Ectodermal cell (in vitro differentiated cells): ENCODE results near the gene PCYOX1L.
"Not testable (repeated sequence)": the region's sequence is repeated elsewhere in the genome, so short reads cannot be mapped to it uniquely, and the experiment has no call there.

ENCODE experiments used
- H3K27ac ChIP-seq: 2 replicates; pipeline ENCODE4 v1.7.0; 2013; ENCODE audit warnings: mild to moderate bottlenecking, low read depth, low read length; ENCODE audit not compliant: insufficient read depth, poor library complexity, severe bottlenecking
- H3K27me3 ChIP-seq: 2 replicates; pipeline ENCODE4 v1.7.0; 2013; ENCODE audit warnings: mild to moderate bottlenecking, low read length; ENCODE audit not compliant: insufficient read depth, control insufficient read depth, poor library complexity, severe bottlenecking
- H3K36me3 ChIP-seq: one replicate; pipeline ENCODE4 v1.7.0; 2013; ENCODE audit warnings: low read length; ENCODE audit not compliant: control insufficient read depth, insufficient read depth
- H3K4me1 ChIP-seq: one replicate; pipeline ENCODE4 v1.7.0; 2013; ENCODE audit warnings: low read length; ENCODE audit not compliant: control insufficient read depth, insufficient read depth
- H3K4me3 ChIP-seq: 2 replicates; pipeline ENCODE4 v1.7.0; 2013; ENCODE audit warnings: low read depth, low read length, control low read depth; ENCODE audit not compliant: insufficient read depth
- H3K9me3 ChIP-seq: 2 replicates; pipeline ENCODE4 v1.7.0; 2013; ENCODE audit warnings: mild to moderate bottlenecking, low read length, moderate library complexity; ENCODE audit not compliant: control insufficient read depth
- WGBS, 2 experiments: methylation state at CpG; one replicate each; pipeline ENCODE4 v1.1.7; 2013; ENCODE audit warnings: missing lambda C conversion rate in 2 of 2; 5-methylcytosine and 5-hydroxymethylcytosine counted together

The PCYOX1L gene

DNA sequence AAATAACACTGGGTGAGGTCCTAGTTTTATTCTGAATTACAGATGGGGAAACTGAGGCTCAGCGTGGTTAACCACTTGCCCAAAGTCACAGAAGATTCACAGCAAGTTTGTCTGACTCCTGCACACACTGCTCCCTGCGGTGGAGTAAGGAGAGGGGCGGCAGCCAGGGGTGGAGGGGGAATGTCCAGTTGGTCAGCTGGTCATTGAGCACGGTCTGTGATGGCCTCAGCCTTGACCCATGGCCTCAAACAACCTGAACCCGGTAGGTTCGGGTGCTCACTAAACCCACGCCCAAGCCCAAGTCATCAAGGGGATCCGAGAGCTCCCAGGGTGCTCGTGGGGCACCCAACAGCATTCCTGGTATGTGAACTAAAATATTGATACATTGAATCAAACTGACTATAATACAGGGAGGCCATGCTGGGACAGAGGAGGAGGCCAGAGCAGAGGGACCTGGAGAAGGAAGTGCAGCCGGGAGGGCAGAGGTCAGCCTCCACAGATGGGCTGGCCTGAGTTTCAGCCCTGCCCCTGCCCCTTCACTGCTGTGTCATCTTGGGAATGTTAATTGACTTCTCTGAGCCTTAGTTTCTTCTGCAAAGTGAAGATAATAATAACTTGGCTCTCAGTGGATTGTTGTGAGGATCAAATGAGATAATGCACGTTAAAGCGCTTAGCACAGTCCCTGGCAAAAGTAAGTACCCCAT, 24.8 kb downstream of the PCYOX1L start:
- no peaks in the 10 kb centered on the region for H3K9me3 ChIP-seq
- 93% methylated on average over 10 to 12 of the region's 12 CpGs for WGBS, 2 experiments

DNA sequence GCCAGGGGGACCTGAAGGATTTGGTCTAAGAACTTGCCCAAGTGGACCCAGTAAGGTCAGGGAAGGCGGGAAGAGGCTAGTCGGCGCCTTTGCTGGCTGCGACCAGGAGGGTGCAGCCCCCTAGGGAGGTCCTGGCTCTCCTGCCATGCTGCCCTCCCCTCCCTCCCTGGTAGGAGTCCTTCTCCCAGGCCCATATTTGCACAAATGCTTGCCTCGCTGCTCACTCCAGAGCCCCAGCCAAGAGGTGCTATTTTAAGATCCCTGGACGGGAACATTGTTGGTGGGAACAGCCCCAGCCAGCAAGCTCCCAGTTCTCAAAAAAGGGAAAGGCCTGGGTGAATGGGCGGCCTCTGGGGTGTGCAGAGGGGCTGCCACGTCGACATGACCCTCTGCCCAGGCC, 25.6 kb downstream of the PCYOX1L start:
- Histone ChIP-seq H3K27ac (no peak overlapping the region), H3K4me1 (peaks cover 7% of the 10 kb centered on the region), H3K9me3 (no peaks in the 10 kb centered on the region), H3K4me3 (no peak overlapping the region), H3K36me3 (no peaks in the 10 kb centered on the region), H3K27me3 (no peaks in the 10 kb centered on the region)
- WGBS, 2 experiments = 91 to 95% methylated on average over 9 of the region's 9 CpGs

More for the DNA sequence above, 24.8 kb downstream of the PCYOX1L start:
- Histone ChIP-seq H3K36me3 (no peaks in the 10 kb centered on the region), H3K27me3 (no peaks in the 10 kb centered on the region), H3K4me3 (no peak overlapping the region), H3K27ac (no peak overlapping the region), H3K4me1 (peaks cover 7% of the 10 kb centered on the region)

DNA sequence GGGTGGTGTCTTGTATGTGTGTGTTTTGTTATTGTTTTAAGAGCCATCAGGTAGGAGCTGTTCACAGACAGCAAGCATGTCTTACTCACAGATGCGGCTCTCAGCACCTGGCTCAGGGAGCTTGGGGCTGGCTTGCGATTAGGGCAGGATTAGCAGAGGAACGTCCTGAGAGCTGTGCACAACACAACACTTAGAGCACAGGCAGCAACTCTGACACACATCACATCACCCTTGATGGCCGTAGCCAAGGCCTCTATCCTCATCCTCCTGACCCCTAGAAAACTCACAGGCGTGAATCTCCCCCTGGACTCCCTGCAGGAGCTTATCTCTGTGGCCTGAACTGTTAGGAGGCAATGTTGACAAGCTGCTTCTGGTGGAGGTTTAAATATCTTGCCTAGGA, 28.3 kb downstream of the PCYOX1L start:
- no peaks in the 10 kb centered on the region for H3K9me3 ChIP-seq
- no peak overlapping the region for H3K27ac ChIP-seq
- WGBS, 2 experiments = 84 to 90% methylated on average over 5 of the region's 5 CpGs
- peaks cover 6% of the 10 kb centered on the region for H3K4me1 ChIP-seq
- H3K4me3 ChIP-seq = no peak overlapping the region
- H3K27me3 ChIP-seq = no peaks in the 10 kb centered on the region
- H3K36me3 ChIP-seq = no peaks in the 10 kb centered on the region

DNA sequence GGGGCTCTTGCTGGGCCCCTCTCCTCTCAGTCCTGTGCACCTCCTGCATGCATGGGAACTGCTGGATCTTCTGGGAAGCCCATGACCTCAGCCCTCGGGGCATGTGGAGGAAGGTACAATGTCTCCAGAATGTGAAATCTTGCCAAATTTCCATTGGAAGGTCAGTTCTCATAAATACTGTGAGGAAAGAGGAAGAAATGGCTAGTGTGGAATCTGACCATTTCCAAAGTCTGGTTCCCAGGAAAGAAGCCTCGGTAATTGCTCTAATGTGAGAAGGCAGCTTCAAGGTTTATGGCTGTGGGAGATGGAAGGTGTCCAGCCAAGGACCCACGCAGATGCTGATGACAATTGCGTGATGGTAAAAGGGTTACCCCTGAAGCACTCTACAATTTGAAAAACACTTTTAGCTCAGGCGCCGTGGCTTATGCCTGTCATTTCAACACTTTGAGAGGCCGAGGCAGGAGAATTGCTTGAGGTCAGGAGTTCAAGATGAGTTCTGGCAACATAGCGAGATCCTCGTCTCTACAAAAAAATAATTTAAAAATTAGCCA, 29.3 kb downstream of the PCYOX1L start:
- Histone ChIP-seq H3K4me3 (no peak overlapping the region), H3K9me3 (no peaks in the 10 kb centered on the region), H3K36me3 (no peaks in the 10 kb centered on the region), H3K27ac (no peak overlapping the region), H3K4me1 (no peaks in the 10 kb centered on the region), H3K27me3 (no peaks in the 10 kb centered on the region)
- 93 to 95% methylated on average over 9 of the region's 9 CpGs for WGBS, 2 experiments

DNA sequence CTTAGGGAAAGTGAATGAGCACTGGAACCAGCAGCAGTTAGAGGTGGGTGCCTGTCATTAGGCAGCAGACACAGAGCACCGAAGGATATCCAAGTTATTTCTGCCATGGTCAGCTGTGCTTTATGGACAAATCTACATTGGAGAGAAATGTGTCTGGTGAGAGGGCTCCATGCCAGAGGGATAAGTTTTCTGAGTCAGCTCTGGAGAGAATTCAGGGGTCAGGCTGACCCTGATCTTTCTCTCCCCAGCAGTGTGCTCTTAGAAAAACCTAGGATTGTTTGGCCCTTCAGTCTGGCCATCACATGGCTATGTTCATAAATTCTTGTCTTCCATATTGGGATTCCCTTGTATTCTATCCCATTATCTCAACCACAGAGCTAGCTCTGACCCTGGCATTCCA, 30.1 kb downstream of the PCYOX1L start:
- WGBS, 2 experiments = 89 to 97% methylated on average over 1 of the region's 1 CpG
- Histone ChIP-seq H3K27ac (no peak overlapping the region), H3K4me1 (no peaks in the 10 kb centered on the region), H3K36me3 (no peaks in the 10 kb centered on the region), H3K27me3 (no peaks in the 10 kb centered on the region), H3K9me3 (no peaks in the 10 kb centered on the region), H3K4me3 (no peak overlapping the region)

DNA sequence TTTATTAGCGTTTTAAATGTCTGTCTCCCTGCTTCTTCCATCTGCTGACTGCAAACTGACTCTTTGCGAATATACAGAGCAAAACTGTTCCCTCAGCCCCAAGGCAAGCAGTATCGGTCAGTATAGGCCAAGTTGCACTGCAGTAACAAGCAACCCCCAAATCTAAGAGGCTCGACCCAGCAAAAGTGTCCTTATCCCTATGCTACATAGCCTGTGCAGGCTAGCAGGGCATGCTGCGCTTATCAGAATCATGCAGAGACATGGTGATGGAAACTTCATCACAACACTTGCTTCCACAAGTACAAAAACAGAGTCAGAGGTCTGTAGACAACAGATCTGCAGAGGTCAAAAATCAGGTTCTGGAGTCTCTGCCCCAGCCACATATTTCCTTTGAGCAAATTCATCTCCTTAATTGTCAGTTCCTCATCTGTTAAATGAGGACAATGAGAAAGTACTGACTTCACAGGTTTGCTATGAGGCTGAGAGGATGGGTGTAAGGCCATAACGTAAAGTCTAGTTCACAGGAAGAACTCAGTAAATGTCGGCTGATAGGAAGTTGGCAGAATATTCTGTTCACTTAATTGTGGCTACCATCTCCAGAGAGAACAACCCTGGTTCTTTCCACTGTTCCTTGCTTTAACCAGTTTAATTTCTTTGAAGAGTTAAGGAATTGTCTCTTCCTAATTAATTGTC, 30.8 kb downstream of the PCYOX1L start:
- Histone ChIP-seq H3K9me3 (no peaks in the 10 kb centered on the region), H3K27me3 (no peaks in the 10 kb centered on the region), H3K27ac (no peak overlapping the region), H3K4me3 (no peak overlapping the region), H3K4me1 (no peaks in the 10 kb centered on the region), H3K36me3 (no peaks in the 10 kb centered on the region)
- WGBS, 2 experiments = 80 to 82% methylated on average over 7 of the region's 7 CpGs

- H3K27ac ChIP-seq = no peak overlapping the region
- no peaks in the 10 kb centered on the region for H3K27me3 ChIP-seq
- H3K36me3 ChIP-seq = no peaks in the 10 kb centered on the region
- no peak overlapping the region for H3K4me3 ChIP-seq
- WGBS, 2 experiments = 88 to 90% methylated on average over 9 to 11 of the region's 11 CpGs
- H3K4me1 ChIP-seq = no peaks in the 10 kb centered on the region
- no peaks in the 10 kb centered on the region for H3K9me3 ChIP-seq
Observed at GRCh38 chr5:149389552-149390495, 32.0 kb downstream of the PCYOX1L start.

DNA sequence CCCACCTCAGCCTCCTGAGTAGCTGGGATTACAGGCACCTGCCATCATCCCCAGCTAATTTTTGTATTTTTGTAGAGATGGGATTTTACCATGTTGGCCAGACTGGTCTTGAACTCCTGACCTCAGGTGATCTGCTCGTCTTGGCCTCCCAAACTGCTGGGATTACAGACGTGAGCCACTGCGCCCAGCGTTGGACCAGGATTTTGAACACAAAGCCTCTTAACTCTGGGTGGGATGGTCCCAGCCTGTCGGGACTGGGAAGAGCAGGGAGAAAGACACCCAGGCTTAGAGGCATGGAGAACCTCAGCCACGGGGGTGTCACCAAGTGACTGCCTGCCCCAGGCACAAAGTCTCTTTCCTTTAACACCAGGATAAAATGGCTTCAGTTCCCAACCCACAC, 33.2 kb downstream of the PCYOX1L start:
- not testable (repeated sequence) for H3K9me3 ChIP-seq, H3K36me3 ChIP-seq, H3K27ac ChIP-seq, H3K4me3 ChIP-seq, H3K27me3 ChIP-seq, H3K4me1 ChIP-seq
- WGBS, 2 experiments = 89 to 91% methylated on average over 6 of the region's 6 CpGs

GRCh38 chr5:149391524-149391923, 33.7 kb downstream of the PCYOX1L start:
- Histone ChIP-seq H3K27me3 (no peaks in the 10 kb centered on the region), H3K36me3 (no peaks in the 10 kb centered on the region), H3K4me3 (no peak overlapping the region), H3K4me1 (no peaks in the 10 kb centered on the region), H3K9me3 (no peaks in the 10 kb centered on the region), H3K27ac (no peak overlapping the region)
- WGBS, 2 experiments = 82% methylated on average over 6 of the region's 6 CpGs

DNA sequence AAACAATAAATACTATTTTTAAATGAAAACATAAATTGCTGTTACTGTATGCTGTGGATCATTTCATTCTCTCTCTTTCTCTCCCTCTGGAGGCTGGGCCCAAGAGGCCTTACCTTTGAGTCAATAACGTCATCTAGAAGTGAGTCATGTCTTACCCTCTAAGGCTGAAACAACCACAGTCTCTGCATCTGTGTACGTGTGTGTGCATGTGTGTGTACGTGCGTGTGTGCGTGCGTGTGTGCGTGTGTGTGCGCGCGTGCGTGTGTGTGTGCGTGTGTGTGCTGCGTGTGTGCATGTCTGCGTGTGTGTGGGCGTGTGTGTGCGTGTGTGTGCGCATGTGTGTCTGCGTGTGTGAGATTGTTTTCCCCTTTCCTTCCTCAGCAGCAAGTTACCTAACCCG, 34.9 kb downstream of the PCYOX1L start:
- WGBS, 2 experiments = 85 to 92% methylated on average over 19 of the region's 19 CpGs
- no peaks in the 10 kb centered on the region for H3K4me1 ChIP-seq
- no peak overlapping the region for H3K4me3 ChIP-seq
- no peaks in the 10 kb centered on the region for H3K9me3 ChIP-seq
- H3K27me3 ChIP-seq = no peaks in the 10 kb centered on the region
- no peaks in the 10 kb centered on the region for H3K36me3 ChIP-seq
- no peak overlapping the region for H3K27ac ChIP-seq
